Measurements from ENCODE around the gene ALLC.
A peak's percentile ranks its signal among the peaks of the same experiment; 100 is the strongest.

The ALLC gene

DNA sequence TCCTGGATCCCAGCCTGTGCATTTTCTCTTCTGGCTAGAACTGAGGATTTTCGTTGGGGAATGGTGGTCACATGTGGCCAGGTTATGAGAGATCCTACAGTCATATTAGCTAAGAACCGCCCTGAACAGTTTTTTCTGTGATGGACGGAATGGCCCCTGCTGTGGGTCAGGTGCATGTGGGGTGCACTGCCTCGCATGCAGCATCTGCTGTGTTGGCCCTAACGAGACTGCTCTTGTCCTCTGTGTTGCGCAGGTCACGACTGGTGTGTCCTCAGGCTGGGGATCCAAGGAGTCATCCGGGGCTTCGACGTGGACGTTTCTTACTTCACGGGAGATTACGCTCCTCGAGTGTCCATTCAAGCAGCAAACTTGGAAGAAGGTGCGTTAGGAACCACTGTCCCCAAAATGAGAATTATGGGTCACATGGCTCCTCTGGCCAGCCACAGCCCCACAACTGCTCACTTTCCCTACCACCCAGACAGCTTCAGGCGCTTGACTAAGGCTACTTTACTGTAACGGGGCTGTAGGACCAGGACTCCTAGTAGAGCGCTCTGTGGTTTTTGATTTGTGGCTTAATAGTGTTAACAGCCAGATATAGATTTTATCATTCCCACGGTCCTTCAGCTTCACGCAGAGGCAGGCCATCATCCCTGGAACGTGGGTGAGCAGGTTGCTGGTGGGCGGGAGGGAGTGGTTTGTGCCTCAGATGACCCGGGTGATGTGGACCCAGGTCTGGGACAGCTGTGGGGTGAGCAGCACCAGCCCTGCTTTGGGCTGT lies 21.8 kb downstream of the ALLC start:
- no peak overlapping the region for H3K4me3 ChIP-seq (ENCODE audit: control insufficient read depth, low read depth, low read length)
- no peak for TF ChIP-seq CTCF (conservative IDR thresholded peaks at IDR 0.05; ENCODE audit: control insufficient read depth, insufficient read depth, low read depth, low read length)
- DNase-seq (ENCODE audit: low read depth) = no peak

- TF ChIP-seq CTCF (conservative IDR thresholded peaks at IDR 0.05; ENCODE audit: control insufficient read depth, insufficient read depth, low read depth, low read length) = no peak
- H3K4me3 ChIP-seq (ENCODE audit: control insufficient read depth, low read depth, low read length) = no peak overlapping the region
- no peak for DNase-seq (ENCODE audit: low read depth)
Observed at GRCh38 chr2:3680548-3681345, 22.7 kb downstream of the ALLC start.

- H3K4me3 ChIP-seq (ENCODE audit: control insufficient read depth, low read depth, low read length) = no peak overlapping the region
- DNase-seq (ENCODE audit: low read depth) = no peak
- TF ChIP-seq CTCF (conservative IDR thresholded peaks at IDR 0.05; ENCODE audit: control insufficient read depth, insufficient read depth, low read depth, low read length) = no peak
Observed at GRCh38 chr2:3681625-3682024, 23.6 kb downstream of the ALLC start.

DNA sequence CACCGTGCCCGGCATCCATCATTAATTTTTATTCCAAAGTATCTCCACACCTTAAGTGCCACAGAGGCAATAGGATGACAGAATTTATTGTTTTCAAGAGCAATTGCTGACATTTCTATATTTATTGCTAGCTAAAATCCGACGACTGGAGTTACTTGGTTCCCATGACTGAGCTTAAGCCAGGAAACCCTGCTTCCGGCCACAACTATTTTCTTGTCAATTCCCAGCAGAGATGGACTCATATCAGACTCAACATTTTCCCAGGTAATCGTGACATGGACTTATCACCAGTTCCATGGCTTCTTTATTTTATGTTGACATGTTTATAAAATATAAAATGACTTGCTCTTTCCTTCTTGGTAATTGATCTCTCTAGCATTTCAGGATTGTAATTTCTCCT lies 24.8 kb downstream of the ALLC start:
- DNase-seq (ENCODE audit: low read depth) = no peak
- TF ChIP-seq CTCF (conservative IDR thresholded peaks at IDR 0.05; ENCODE audit: control insufficient read depth, insufficient read depth, low read depth, low read length) = no peak
- H3K4me3 ChIP-seq (ENCODE audit: control insufficient read depth, low read depth, low read length) = no peak overlapping the region

- no peak overlapping the region for H3K4me3 ChIP-seq (ENCODE audit: control insufficient read depth, low read depth, low read length)
- DNase-seq (ENCODE audit: low read depth) = peak; percentile 35
- no peak for TF ChIP-seq CTCF (conservative IDR thresholded peaks at IDR 0.05; ENCODE audit: control insufficient read depth, insufficient read depth, low read depth, low read length)
Observed at GRCh38 chr2:3683748-3684454, 25.9 kb downstream of the ALLC start.

DNA sequence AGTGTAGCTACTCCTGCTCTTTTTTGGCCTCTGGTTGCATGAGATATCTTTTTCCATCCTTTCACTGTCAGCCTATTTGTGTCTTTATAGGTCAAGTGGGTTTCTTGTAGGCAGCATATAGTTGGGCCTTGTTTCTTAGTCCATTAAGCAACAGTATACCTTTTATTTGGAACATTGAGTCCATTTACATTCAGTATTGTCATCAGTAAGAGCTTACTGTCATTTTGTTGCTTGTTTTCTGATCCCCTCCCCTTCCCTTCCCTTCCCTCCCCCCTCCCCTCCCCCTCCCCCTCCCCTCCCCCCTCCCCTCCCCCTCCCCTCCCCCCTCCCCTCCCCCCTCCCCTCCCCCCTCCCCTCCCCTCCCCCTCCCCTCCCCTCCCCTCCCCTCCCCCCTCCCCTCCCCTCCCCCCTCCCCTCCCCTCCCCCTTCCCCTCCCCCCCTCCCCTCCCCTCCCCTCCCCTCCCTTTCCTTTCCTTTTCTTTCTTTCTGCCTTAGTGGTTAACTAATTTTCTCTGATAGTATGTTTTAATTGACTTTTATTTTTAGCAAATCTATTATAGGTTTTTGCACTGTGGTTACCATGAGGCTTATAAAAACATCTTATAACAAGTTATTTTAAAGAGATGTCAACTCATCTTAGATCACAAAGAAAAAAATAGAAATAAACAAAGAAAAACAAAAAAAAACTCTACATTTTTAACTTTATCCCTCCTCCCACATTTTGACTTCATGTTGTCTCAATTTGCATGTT lies 32.2 kb downstream of the ALLC start:
- no peak for DNase-seq (ENCODE audit: low read depth)
- no peak overlapping the region for H3K4me3 ChIP-seq (ENCODE audit: control insufficient read depth, low read depth, low read length)
- TF ChIP-seq CTCF (conservative IDR thresholded peaks at IDR 0.05; ENCODE audit: control insufficient read depth, insufficient read depth, low read depth, low read length) = no peak
